ENCODE measurements around the gene ADNP. TPM values are rescaled to one million over a fixed set of nuclear protein-coding genes. Genes with fewer than 3 reads are reported as not detected.

The ADNP gene
- total and polyA plus RNA-seq, 2 donors from 2014 or later, result 32.0 to 66.7 TPM

DNA sequence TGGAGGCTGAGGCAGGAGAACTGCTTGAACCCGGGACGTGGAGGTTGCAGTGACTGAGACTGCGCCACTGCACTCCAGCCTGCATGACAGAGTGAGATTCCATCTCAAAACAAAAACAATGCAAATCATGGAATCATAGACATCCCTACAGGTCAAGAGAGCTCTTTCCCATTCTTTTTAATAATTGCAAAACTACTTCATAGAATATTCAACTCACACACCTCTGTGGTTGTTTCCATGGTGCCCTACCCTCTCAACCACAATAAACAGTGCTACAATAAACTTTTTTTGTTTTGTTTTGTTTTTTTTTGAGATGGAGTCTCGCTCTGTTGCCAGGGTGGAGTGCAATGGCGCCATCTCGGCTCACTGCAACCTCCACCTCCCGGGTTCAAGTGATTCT lies 11.8 kb upstream of the ADNP start:
- Histone ChIP-seq H3K4me3 (ENCODE audit: low read length in 3 of 3) (no peak overlapping the region), H3K4me1 (ENCODE audit: control insufficient read depth in 2 of 3, insufficient read depth in 2 of 3, low read depth in 1 of 3, low read length in 3 of 3) (no peaks in the 10 kb centered on the region), H3K9ac (ENCODE audit: low read length in 3 of 3) (no peak overlapping the region), H3K27me3 (ENCODE audit: control insufficient read depth, insufficient read depth, low read length) (no peaks in the 10 kb centered on the region), H3K9me3 (ENCODE audit: control insufficient read depth in 2 of 3, insufficient read depth in 1 of 3, low read length in 3 of 3) (no peaks in the 10 kb centered on the region), H3K36me3 (ENCODE audit: control insufficient read depth in 2 of 3, insufficient read depth in 3 of 3, low read length in 3 of 3) (peaks cover 11 to 55% (median 24%) of the 10 kb centered on the region in 3 donors), H3K27ac (ENCODE audit: low read depth in 2 of 2, low read length in 2 of 2) (no peak overlapping the region)
- intact Hi-C loops (cut with DNase I), result no loop called here
- DNase-seq (no peak), FAIRE-seq (no peak)
- TF ChIP-seq CTCF (IDR thresholded peaks at IDR 0.05; ENCODE audit: borderline replicate concordance, extremely low read depth, insufficient read depth), result no peak

DNA sequence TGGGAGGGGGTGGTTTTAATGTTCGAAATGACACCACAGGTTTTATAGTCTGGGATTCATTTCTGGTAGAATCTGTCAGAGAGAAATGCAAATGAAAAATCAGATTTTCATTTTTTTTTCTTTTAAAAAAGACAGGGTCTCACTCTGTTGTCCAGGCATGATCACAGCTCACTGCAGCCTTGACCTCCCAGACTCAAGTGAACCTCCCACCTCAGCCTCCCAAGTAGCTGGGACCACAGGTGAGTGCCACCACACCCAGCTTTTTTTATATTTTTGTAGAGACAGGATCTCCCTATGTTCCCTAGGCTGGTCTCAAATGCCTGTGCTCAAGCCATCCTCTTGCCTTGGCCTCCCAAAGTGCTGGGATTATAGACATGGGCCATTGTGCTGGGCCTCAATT lies 2.4 kb upstream of the ADNP start:
- Histone ChIP-seq H3K4me1 (ENCODE audit: control insufficient read depth in 2 of 3, insufficient read depth in 2 of 3, low read depth in 1 of 3, low read length in 3 of 3) (peaks cover 2 to 11% (median 7%) of the 10 kb centered on the region in 3 donors), H3K9me3 (ENCODE audit: control insufficient read depth in 2 of 3, insufficient read depth in 1 of 3, low read length in 3 of 3) (no peaks in the 10 kb centered on the region), H3K9ac (ENCODE audit: low read length in 3 of 3) (no peak overlapping the region), H3K4me3 (ENCODE audit: low read length in 3 of 3) (no peak overlapping the region), H3K36me3 (ENCODE audit: control insufficient read depth in 2 of 3, insufficient read depth in 3 of 3, low read length in 3 of 3) (peaks cover 0 to 13% (median 8%) of the 10 kb centered on the region in 3 donors), H3K27me3 (ENCODE audit: control insufficient read depth, insufficient read depth, low read length) (no peaks in the 10 kb centered on the region), H3K27ac (ENCODE audit: low read depth in 2 of 2, low read length in 2 of 2) (no peak overlapping the region)
- FAIRE-seq (no peak), DNase-seq (no peak)
- intact Hi-C loops (cut with DNase I), result no loop called here
- TF ChIP-seq CTCF (IDR thresholded peaks at IDR 0.05; ENCODE audit: borderline replicate concordance, extremely low read depth, insufficient read depth), result no peak

DNA sequence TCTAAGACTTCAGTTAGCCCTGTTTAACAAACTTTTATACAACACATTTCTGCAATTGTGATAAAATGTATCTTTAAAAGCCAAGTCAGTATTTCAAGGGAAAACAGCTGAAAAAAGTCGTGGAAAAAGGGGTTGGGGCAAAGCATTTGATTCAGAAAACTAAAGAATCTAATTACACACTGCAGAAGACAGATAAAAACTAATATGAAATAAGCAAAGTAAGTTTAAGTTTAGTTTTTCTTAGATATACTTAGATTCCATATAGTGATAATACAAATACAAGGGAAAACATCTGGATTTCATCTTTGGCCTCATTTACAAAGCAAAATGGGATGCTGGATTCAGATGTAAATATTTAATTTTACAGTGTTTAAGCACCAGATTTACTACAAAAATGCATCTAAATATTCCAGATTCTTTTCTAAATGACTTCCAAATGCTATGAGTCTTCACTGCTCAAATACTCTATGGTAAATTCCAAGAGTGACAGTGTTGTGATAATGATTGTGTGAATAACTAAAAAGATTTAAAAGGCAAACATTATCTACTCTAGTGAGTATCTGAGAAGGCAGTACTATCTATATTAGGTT lies 1.5 kb upstream of the ADNP start:
- Histone ChIP-seq H3K4me3 (ENCODE audit: low read length in 3 of 3) (no peak overlapping the region), H3K9ac (ENCODE audit: low read length in 3 of 3) (no peak overlapping the region), H3K27ac (ENCODE audit: low read depth in 2 of 2, low read length in 2 of 2) (no peak overlapping the region), H3K9me3 (ENCODE audit: control insufficient read depth in 2 of 3, insufficient read depth in 1 of 3, low read length in 3 of 3) (no peaks in the 10 kb centered on the region), H3K36me3 (ENCODE audit: control insufficient read depth in 2 of 3, insufficient read depth in 3 of 3, low read length in 3 of 3) (peaks cover 0 to 13% (median 8%) of the 10 kb centered on the region in 3 donors), H3K4me1 (ENCODE audit: control insufficient read depth in 2 of 3, insufficient read depth in 2 of 3, low read depth in 1 of 3, low read length in 3 of 3) (peaks cover 3 to 15% (median 12%) of the 10 kb centered on the region in 3 donors), H3K27me3 (ENCODE audit: control insufficient read depth, insufficient read depth, low read length) (no peaks in the 10 kb centered on the region)
- intact Hi-C loops (cut with DNase I), result no loop called here
- no peak for TF ChIP-seq CTCF (IDR thresholded peaks at IDR 0.05; ENCODE audit: borderline replicate concordance, extremely low read depth, insufficient read depth)
- no peak for FAIRE-seq
- no peak for DNase-seq
